HG03039 (cell line): ENCODE results near the gene XYLT1.
"Not testable (repeated sequence)": the region's sequence is repeated elsewhere in the genome, so short reads cannot be mapped to it uniquely, and the experiment has no call there.

Experiments
- ATAC-seq: cut with Tn5 transposase; IDR thresholded peaks from one replicate; pipeline ENCODE4 v1.9.1; 2021; ENCODE audit warnings: mild to moderate bottlenecking, moderate library complexity; ENCODE audit not compliant: unreplicated experiment

Gene XYLT1

DNA sequence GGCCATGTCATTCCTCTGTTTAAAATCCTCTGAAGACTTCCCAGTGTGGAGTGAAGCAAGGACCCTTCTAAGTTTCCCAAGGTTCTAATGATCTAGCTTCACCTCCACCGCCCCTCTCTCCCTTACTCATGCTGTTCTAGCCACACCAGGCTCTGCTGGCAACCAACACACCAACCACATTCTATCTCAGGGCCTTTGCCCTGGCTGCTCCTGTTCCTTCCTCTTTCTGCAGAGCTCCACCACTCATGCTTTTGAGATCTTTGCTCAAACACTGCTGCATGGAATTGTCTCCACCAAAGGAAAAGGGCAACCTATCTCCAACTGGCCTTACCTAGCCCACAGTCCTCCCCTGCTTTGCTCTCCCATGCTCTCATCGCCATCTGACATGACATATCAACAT, 128.7 kb downstream of the XYLT1 start:
- no peak for ATAC-seq

DNA sequence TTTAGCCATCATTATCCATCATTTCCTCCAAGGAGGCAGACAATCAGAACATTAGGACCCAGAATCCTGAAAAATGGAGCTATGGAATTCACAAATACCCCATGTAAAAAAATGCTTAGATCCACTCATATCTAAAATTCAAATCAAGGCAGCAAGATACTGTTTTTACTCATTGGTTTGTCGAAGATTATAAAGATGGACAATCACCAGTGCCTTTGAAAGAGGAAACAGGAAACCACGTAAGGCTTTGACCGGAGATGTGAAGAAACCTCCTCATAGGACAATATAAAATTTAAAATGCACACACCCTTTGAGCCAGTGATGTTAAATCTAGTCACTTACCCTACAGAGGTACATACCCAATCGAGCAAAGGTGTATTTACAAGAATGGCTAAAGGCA, 130.0 kb downstream of the XYLT1 start:
- ATAC-seq = no peak

- ATAC-seq = no peak
Measured at GRCh38 chr16:17339764-17340541, 130.8 kb downstream of the XYLT1 start.

GRCh38 chr16:17338244-17338643, 132.5 kb downstream of the XYLT1 start:
- no peak for ATAC-seq

DNA sequence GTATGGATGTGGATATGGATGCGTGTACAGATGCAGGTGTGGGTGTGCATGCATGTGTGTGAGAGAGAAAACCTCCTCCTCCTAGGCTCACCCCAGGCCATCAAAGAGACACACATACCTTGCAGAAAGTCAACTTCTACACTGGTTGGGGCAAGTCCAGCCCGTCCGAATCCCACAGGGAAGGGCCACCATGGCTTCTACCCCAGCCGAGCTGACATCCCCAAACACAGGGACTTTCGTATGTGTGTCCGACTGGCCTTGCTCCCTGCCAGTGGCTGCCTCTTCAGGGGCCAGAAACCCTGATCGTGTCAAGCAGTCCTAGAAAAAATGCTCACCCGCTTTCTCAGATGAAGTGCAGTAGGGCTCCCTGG, 134.2 kb downstream of the XYLT1 start:
- ATAC-seq = no peak

GRCh38 chr16:17335826-17336529, 134.8 kb downstream of the XYLT1 start:
- no peak for ATAC-seq

DNA sequence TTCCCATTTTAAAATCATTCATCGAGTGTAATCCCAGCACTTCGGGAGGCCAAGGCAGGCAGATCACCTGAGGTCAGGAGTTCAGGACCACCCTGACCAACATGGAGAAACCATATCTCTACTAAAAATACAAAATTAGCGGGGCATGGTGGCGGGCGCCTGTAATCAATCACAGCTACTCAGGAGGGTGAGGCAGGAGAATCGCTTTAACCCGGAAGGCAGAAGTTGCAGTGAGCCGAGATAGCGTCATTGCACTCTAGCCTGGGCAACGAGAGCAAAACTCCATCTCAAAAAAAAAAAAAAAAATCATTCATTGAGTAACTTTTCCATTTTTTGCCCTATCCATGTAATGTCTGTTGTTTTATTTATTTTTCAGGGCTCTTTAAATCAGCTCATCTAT, 135.4 kb downstream of the XYLT1 start:
- ATAC-seq = not testable (repeated sequence)

- ATAC-seq = no peak
Measured at GRCh38 chr16:17334096-17334495, 136.7 kb downstream of the XYLT1 start.

DNA sequence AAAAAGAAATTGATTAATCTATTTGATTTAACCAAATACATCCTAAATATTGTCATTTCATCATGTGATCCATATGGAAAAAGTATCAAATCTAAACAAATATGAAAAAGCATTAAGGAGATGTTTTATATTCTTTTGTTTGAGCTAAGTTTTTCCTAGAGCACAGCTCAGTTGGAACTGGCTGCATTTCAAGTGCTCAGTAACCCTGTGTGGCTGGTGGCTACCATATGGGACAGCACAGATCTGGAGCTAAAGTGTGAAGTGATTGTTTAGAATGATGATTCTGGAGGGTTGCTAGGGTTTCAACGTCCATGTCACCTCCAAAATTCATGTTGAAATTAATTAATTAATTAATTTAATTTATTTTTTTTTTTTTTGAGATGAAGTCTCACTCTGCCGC, 137.5 kb downstream of the XYLT1 start:
- no peak for ATAC-seq

- ATAC-seq = no peak
Measured at GRCh38 chr16:17331991-17332390, 138.8 kb downstream of the XYLT1 start.

DNA sequence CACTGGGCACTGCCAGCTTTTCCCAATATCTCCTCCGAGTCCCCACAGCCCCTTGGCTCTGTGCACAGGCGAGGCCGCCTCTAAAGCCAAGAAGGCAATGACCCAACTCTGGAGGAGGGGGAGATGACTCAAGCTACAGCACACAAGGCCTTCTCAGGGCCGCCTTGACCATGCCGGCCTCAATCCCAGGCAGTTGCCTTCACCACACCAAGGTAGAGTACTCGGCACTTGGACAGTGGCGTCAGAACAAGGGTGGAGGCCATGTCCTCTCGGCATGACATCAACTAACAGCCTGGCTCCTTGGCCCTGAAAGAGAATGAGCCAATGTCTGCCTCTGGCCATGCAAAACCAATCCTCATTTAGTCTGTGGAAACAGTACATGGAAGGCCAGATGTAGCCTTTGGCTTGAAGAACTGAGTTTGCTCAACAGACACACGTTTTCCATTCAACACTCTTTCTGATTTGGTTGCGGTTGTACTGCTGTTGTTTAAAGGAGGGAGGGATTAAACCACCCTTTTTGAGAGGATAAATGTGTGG, 139.6 kb downstream of the XYLT1 start:
- ATAC-seq = no peak

DNA sequence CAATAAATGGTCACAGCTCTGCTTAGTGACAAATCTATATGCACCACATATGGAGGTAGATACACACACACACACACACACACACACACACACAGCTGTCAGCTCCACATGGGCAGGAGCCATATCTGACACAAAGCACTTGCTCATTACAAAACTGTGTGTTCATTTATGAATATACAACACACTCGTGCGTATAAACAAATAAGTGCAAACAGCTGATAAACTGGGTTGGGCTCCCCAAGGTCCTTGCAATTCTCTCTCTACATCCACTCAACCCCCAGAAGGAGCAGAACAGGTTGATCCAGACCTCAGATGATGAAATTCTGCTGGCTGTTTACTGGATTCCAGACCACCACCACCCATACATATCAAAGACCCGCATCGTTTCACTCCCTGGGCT, 140.7 kb downstream of the XYLT1 start:
- ATAC-seq = no peak

GRCh38 chr16:17329391-17329790, 141.4 kb downstream of the XYLT1 start:
- no peak for ATAC-seq

- ATAC-seq = no peak
Measured at GRCh38 chr16:17328932-17329331, 141.8 kb downstream of the XYLT1 start.

DNA sequence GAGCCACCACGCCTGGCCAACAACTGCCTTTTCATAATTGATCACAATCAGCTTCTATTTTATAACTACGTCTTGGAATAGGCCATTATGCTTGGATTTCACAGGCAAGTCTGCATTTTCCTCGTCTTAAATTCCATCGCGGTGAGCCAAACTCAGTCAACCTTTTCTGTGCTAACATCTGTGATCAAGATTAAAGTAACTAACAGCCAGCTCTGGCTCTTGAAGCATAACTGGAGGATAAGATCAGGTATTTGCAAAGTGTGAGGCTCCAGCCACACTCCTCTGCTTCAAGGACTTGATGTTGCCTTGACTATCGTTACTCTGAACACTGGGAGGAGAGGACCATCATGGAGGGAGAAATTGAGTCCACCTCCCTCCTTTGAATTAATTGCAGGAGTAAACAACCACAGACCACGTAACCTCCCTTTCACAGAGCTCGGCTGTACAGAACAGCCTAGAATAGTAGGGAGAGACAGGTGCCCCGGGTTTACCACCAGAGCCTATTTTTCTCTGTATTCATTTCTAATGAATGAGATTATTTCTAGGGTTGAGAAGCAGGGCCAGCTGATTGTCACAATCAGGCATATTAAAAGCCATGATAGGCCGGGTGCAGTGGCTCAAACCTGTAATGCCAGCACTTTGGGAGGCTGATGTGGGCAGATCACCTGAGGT, 143.0 kb downstream of the XYLT1 start:
- ATAC-seq = no peak

- no peak for ATAC-seq
Measured at GRCh38 chr16:17325476-17326143, 145.2 kb downstream of the XYLT1 start.

DNA sequence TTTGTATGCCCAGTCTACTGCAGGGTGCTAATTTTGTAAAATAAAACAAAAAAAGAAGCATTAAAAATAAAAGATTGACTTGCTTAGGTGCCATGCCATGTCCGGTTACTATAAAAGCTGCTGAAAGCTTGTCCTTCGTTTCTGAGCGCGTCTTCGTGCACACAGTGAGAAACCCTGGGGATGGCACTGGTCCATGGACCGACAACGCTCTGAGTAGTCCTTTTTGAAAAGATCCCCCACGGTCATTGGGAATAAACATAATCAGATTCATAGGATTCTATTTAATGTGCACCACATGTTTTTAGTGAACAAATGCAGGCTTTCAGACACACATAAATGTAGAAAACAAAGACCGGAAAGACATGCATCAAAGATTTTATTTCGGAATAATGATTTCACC, 146.3 kb downstream of the XYLT1 start:
- no peak for ATAC-seq

GRCh38 chr16:17323171-17323570, 147.6 kb downstream of the XYLT1 start:
- no peak for ATAC-seq

GRCh38 chr16:17321824-17322223, 148.9 kb downstream of the XYLT1 start:
- ATAC-seq = no peak

DNA sequence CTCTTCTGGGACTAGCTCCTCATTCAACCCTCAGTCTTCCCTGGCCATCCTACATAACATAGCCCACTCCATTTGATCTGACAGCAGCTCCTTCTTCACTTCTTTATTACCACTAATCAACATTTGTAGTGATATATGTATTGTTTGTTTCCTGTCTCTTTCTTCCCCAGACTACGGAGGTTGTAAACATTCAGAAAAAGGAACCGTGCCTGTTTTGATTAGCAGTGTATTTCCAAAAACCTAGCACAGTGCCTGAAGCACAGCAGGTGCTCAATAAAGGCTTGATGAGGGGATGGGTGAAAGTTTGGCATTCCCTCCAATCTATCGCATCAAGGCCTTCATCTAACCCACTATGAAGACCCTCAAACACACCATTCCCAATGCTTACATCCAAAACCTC, 150.8 kb downstream of the XYLT1 start:
- no peak for ATAC-seq

- ATAC-seq = no peak
Measured at GRCh38 chr16:17318238-17318637, 152.5 kb downstream of the XYLT1 start.
